ENCODE measurements around the gene MTUS2.
A peak's percentile ranks its signal among the peaks of the same experiment; 100 is the strongest.

Gene MTUS2
- 1.1 to 2.6 (median 2.1) reads per million in 3 donors for total RNA-seq

- DNase-seq = no peak
- Histone ChIP-seq H3K4me3 (ENCODE audit: insufficient read depth, low read depth, low read length, poor library complexity, severe bottlenecking) (peak within 1 kb of the TSS; percentile 53), H3K27me3 (replicated peaks; ENCODE audit: control insufficient read depth, insufficient read depth, low read length, poor library complexity, severe bottlenecking) (peaks cover 6% of the 10 kb centered on the region), H3K9me3 (ENCODE audit: control insufficient read depth, low read length) (no peaks in the 10 kb centered on the region), H3K27ac (ENCODE audit: insufficient read depth, low read length, poor library complexity, severe bottlenecking) (no peak within 1 kb of the TSS), H3K36me3 (ENCODE audit: control insufficient read depth, insufficient read depth, low read length) (no peaks in the 10 kb centered on the region), H3K4me1 (ENCODE audit: control insufficient read depth, insufficient read depth, low read length, poor library complexity, severe bottlenecking) (peaks cover 7% of the 10 kb centered on the region)
Observed at GRCh38 chr13:28820099-28821051, at the start of gene MTUS2. Gene MTUS2, plus strand, starts transcription at chr13:28820339.

- Histone ChIP-seq H3K27ac (ENCODE audit: insufficient read depth, low read length, poor library complexity, severe bottlenecking) (no peak overlapping the region), H3K36me3 (ENCODE audit: control insufficient read depth, insufficient read depth, low read length) (no peaks in the 10 kb centered on the region), H3K9me3 (ENCODE audit: control insufficient read depth, low read length) (no peaks in the 10 kb centered on the region), H3K27me3 (replicated peaks; ENCODE audit: control insufficient read depth, insufficient read depth, low read length, poor library complexity, severe bottlenecking) (no peaks in the 10 kb centered on the region), H3K4me3 (ENCODE audit: insufficient read depth, low read depth, low read length, poor library complexity, severe bottlenecking) (no peak overlapping the region), H3K4me1 (ENCODE audit: control insufficient read depth, insufficient read depth, low read length, poor library complexity, severe bottlenecking) (no peaks in the 10 kb centered on the region)
- no peak for DNase-seq
Observed at GRCh38 chr13:28778308-28779215, 41.6 kb upstream of the MTUS2 start.

- no peak overlapping the region for H3K27ac ChIP-seq (ENCODE audit: insufficient read depth, low read length, poor library complexity, severe bottlenecking)
- no peak for DNase-seq
Observed at GRCh38 chr13:28792992-28793391, 27.1 kb upstream of the MTUS2 start.

GRCh38 chr13:28794396-28794795, 25.7 kb upstream of the MTUS2 start:
- DNase-seq = no peak

More at GRCh38 chr13:28792992-28793391, 27.1 kb upstream of the MTUS2 start:
- Histone ChIP-seq H3K27me3 (replicated peaks; ENCODE audit: control insufficient read depth, insufficient read depth, low read length, poor library complexity, severe bottlenecking) (no peaks in the 10 kb centered on the region), H3K9me3 (ENCODE audit: control insufficient read depth, low read length) (no peaks in the 10 kb centered on the region), H3K36me3 (ENCODE audit: control insufficient read depth, insufficient read depth, low read length) (no peaks in the 10 kb centered on the region), H3K4me1 (ENCODE audit: control insufficient read depth, insufficient read depth, low read length, poor library complexity, severe bottlenecking) (no peaks in the 10 kb centered on the region), H3K4me3 (ENCODE audit: insufficient read depth, low read depth, low read length, poor library complexity, severe bottlenecking) (no peak overlapping the region)

GRCh38 chr13:28796938-28797257, 23.2 kb upstream of the MTUS2 start:
- DNase-seq = no peak
- H3K27me3 ChIP-seq (replicated peaks; ENCODE audit: control insufficient read depth, insufficient read depth, low read length, poor library complexity, severe bottlenecking) = no peaks in the 10 kb centered on the region
- H3K27ac ChIP-seq (ENCODE audit: insufficient read depth, low read length, poor library complexity, severe bottlenecking) = no peak overlapping the region
- H3K36me3 ChIP-seq (ENCODE audit: control insufficient read depth, insufficient read depth, low read length) = no peaks in the 10 kb centered on the region
- H3K4me1 ChIP-seq (ENCODE audit: control insufficient read depth, insufficient read depth, low read length, poor library complexity, severe bottlenecking) = no peaks in the 10 kb centered on the region
- no peaks in the 10 kb centered on the region for H3K9me3 ChIP-seq (ENCODE audit: control insufficient read depth, low read length)
- H3K4me3 ChIP-seq (ENCODE audit: insufficient read depth, low read depth, low read length, poor library complexity, severe bottlenecking) = no peak overlapping the region

More at GRCh38 chr13:28794396-28794795, 25.7 kb upstream of the MTUS2 start:
- Histone ChIP-seq H3K27me3 (replicated peaks; ENCODE audit: control insufficient read depth, insufficient read depth, low read length, poor library complexity, severe bottlenecking) (no peaks in the 10 kb centered on the region), H3K4me1 (ENCODE audit: control insufficient read depth, insufficient read depth, low read length, poor library complexity, severe bottlenecking) (no peaks in the 10 kb centered on the region), H3K4me3 (ENCODE audit: insufficient read depth, low read depth, low read length, poor library complexity, severe bottlenecking) (no peak overlapping the region), H3K36me3 (ENCODE audit: control insufficient read depth, insufficient read depth, low read length) (no peaks in the 10 kb centered on the region), H3K9me3 (ENCODE audit: control insufficient read depth, low read length) (no peaks in the 10 kb centered on the region), H3K27ac (ENCODE audit: insufficient read depth, low read length, poor library complexity, severe bottlenecking) (no peak overlapping the region)

- Histone ChIP-seq H3K27ac (ENCODE audit: insufficient read depth, low read length, poor library complexity, severe bottlenecking) (no peak overlapping the region), H3K27me3 (replicated peaks; ENCODE audit: control insufficient read depth, insufficient read depth, low read length, poor library complexity, severe bottlenecking) (no peaks in the 10 kb centered on the region), H3K4me1 (ENCODE audit: control insufficient read depth, insufficient read depth, low read length, poor library complexity, severe bottlenecking) (no peaks in the 10 kb centered on the region), H3K36me3 (ENCODE audit: control insufficient read depth, insufficient read depth, low read length) (no peaks in the 10 kb centered on the region), H3K9me3 (ENCODE audit: control insufficient read depth, low read length) (no peaks in the 10 kb centered on the region), H3K4me3 (ENCODE audit: insufficient read depth, low read depth, low read length, poor library complexity, severe bottlenecking) (no peak overlapping the region)
- no peak for DNase-seq
Observed at GRCh38 chr13:28805193-28805819, 14.8 kb upstream of the MTUS2 start.

GRCh38 chr13:28817204-28817603, 2.9 kb upstream of the MTUS2 start:
- Histone ChIP-seq H3K27me3 (replicated peaks; ENCODE audit: control insufficient read depth, insufficient read depth, low read length, poor library complexity, severe bottlenecking) (peaks cover 3% of the 10 kb centered on the region), H3K4me3 (ENCODE audit: insufficient read depth, low read depth, low read length, poor library complexity, severe bottlenecking) (no peak overlapping the region), H3K4me1 (ENCODE audit: control insufficient read depth, insufficient read depth, low read length, poor library complexity, severe bottlenecking) (peaks cover 7% of the 10 kb centered on the region), H3K27ac (ENCODE audit: insufficient read depth, low read length, poor library complexity, severe bottlenecking) (no peak overlapping the region), H3K9me3 (ENCODE audit: control insufficient read depth, low read length) (no peaks in the 10 kb centered on the region), H3K36me3 (ENCODE audit: control insufficient read depth, insufficient read depth, low read length) (no peaks in the 10 kb centered on the region)
- no peak for DNase-seq

GRCh38 chr13:28819046-28819730, 951 bp upstream of the MTUS2 start:
- Histone ChIP-seq H3K4me3 (ENCODE audit: insufficient read depth, low read depth, low read length, poor library complexity, severe bottlenecking) (no peak overlapping the region), H3K27me3 (replicated peaks; ENCODE audit: control insufficient read depth, insufficient read depth, low read length, poor library complexity, severe bottlenecking) (peaks cover 3% of the 10 kb centered on the region)
- DNase-seq = no peak

GRCh38 chr13:28819735-28820098, 422 bp upstream of the MTUS2 start:
- H3K9me3 ChIP-seq (ENCODE audit: control insufficient read depth, low read length) = no peaks in the 10 kb centered on the region
- DNase-seq = peak in 1 of 3 donors; percentile 10
- H3K4me1 ChIP-seq (ENCODE audit: control insufficient read depth, insufficient read depth, low read length, poor library complexity, severe bottlenecking) = peaks cover 7% of the 10 kb centered on the region
- no peak overlapping the region for H3K27ac ChIP-seq (ENCODE audit: insufficient read depth, low read length, poor library complexity, severe bottlenecking)
- H3K27me3 ChIP-seq (replicated peaks; ENCODE audit: control insufficient read depth, insufficient read depth, low read length, poor library complexity, severe bottlenecking) = peaks cover 6% of the 10 kb centered on the region
- H3K36me3 ChIP-seq (ENCODE audit: control insufficient read depth, insufficient read depth, low read length) = no peaks in the 10 kb centered on the region
- no peak overlapping the region for H3K4me3 ChIP-seq (ENCODE audit: insufficient read depth, low read depth, low read length, poor library complexity, severe bottlenecking)

More at GRCh38 chr13:28819046-28819730, 951 bp upstream of the MTUS2 start:
- Histone ChIP-seq H3K4me1 (ENCODE audit: control insufficient read depth, insufficient read depth, low read length, poor library complexity, severe bottlenecking) (peaks cover 7% of the 10 kb centered on the region), H3K9me3 (ENCODE audit: control insufficient read depth, low read length) (no peaks in the 10 kb centered on the region), H3K27ac (ENCODE audit: insufficient read depth, low read length, poor library complexity, severe bottlenecking) (no peak overlapping the region), H3K36me3 (ENCODE audit: control insufficient read depth, insufficient read depth, low read length) (no peaks in the 10 kb centered on the region)
